H1 (cell line): ENCODE results near the gene NR5A1. TPM values are rescaled to one million over a fixed set of nuclear protein-coding genes. Genes with fewer than 3 reads are reported as not detected.

Source experiments
- CTCF ChIA-PET: fragments of 300-600 bp; sonication (Branson Sonifier 250); formaldehyde crosslinking; loops from one replicate; lab custom pipeline; 2021; ENCODE audit not compliant: partially characterized antibody; lab: Charles Lee
- POLR2A ChIA-PET: fragments of 300-600 bp; sonication (Branson Sonifier 250); formaldehyde crosslinking; loops from one replicate; lab custom pipeline; 2021; ENCODE audit warnings: inconsistent platforms; ENCODE audit not compliant: partially characterized antibody; lab: Charles Lee
- DNase-seq, 2 experiments: peaks; one replicate each; pipeline versions ENCODE4 v3.0.0 to v3.0.0-alpha.2; 2010 to 2022; ENCODE audit warnings: low spot score in 2 of 2, low read depth in 1 of 2, mixed read lengths in 1 of 2
- FAIRE-seq: peaks from 2 replicates; lab custom pipeline; 2011; peaks lifted over from hg19 to GRCh38; lab: Jason Lieb, UNC
- H2AFZ ChIP-seq: 2 replicates; pipeline ENCODE4 v1.8.1; 2012; ENCODE audit warnings: low read length, inconsistent platforms
- H2AK5ac ChIP-seq: 2 replicates; pipeline ENCODE4 v1.6.1; 2013; ENCODE audit warnings: low read depth, low read length
- H2BK120ac ChIP-seq: replicated peaks from 2 replicates; pipeline ENCODE3; 2013; ENCODE audit warnings: low read depth, low read length, inconsistent platforms
- H2BK12ac ChIP-seq: 2 replicates; pipeline ENCODE4 v1.6.1; 2013; ENCODE audit warnings: low read depth, low read length
- H2BK15ac ChIP-seq: 2 replicates; pipeline ENCODE4 v1.6.1; 2013; ENCODE audit warnings: low read length
- H2BK20ac ChIP-seq: 2 replicates; pipeline ENCODE4 v1.6.1; 2013; ENCODE audit warnings: low read length
- H2BK5ac ChIP-seq: 2 replicates; pipeline ENCODE4 v1.6.1; 2013; ENCODE audit warnings: low read depth, low read length
- H3K14ac ChIP-seq: 2 replicates; pipeline ENCODE4 v1.6.1; 2013; ENCODE audit warnings: inconsistent platforms; ENCODE audit not compliant: insufficient read length
- H3K18ac ChIP-seq: 2 replicates; pipeline ENCODE4 v1.6.1; 2013; ENCODE audit warnings: low read length; ENCODE audit errors: extremely low read depth
- H3K23ac ChIP-seq: 2 replicates; pipeline ENCODE4 v1.6.1; 2013; ENCODE audit warnings: inconsistent platforms; ENCODE audit not compliant: insufficient read length
- H3K23me2 ChIP-seq: 2 replicates; pipeline ENCODE4 v1.6.1; 2013; ENCODE audit warnings: low read depth, low read length
- H3K27ac ChIP-seq: 2 replicates; pipeline ENCODE4 v1.6.1; 2011; ENCODE audit warnings: low read depth, low read length, inconsistent platforms
- H3K27me3 ChIP-seq, 4 experiments: replicated peaks in 1 of 4; 1 replicate in 1 of 4; 2 replicates in 3 of 4; pipeline versions ENCODE4 v1.6.1 to v1.8.1; 2011 to 2013; ENCODE audit warnings: low read length in 3 of 4, mild to moderate bottlenecking in 3 of 4, inconsistent platforms in 2 of 4, mixed read lengths in 2 of 4, moderate library complexity in 1 of 4; ENCODE audit not compliant: control insufficient read depth in 3 of 4, insufficient read depth in 3 of 4; ENCODE audit errors: extremely low read depth in 1 of 4
- H3K36me3 ChIP-seq, 4 experiments: 2 replicates each; pipeline versions ENCODE4 v1.6.1 to v1.8.1; 2011 to 2013; ENCODE audit warnings: mild to moderate bottlenecking in 4 of 4, low read length in 3 of 4, moderate library complexity in 2 of 4, control low read depth in 1 of 4, inconsistent platforms in 1 of 4; ENCODE audit not compliant: insufficient read depth in 4 of 4, control insufficient read depth in 2 of 4
- H3K4ac ChIP-seq: replicated peaks from 2 replicates; pipeline ENCODE3; 2013; ENCODE audit warnings: low read length, low read depth, mixed read lengths, inconsistent platforms; ENCODE audit not compliant: insufficient read length
- H3K4me1 ChIP-seq, 4 experiments: replicated peaks in 1 of 4; 1 replicate in 1 of 4; 2 replicates in 3 of 4; pipeline versions ENCODE4 v1.6.1 to v1.8.1; 2011 to 2013; ENCODE audit warnings: low read length in 3 of 4, inconsistent platforms in 2 of 4, mixed read lengths in 1 of 4; ENCODE audit not compliant: insufficient read depth in 4 of 4, control insufficient read depth in 3 of 4
- H3K4me2 ChIP-seq, 2 experiments: 2 replicates each; pipeline versions ENCODE4 v1.6.1 to v1.8.1; 2011 to 2013; ENCODE audit warnings: low read depth in 2 of 2, low read length in 2 of 2, control low read depth in 1 of 2, inconsistent platforms in 1 of 2, mild to moderate bottlenecking in 1 of 2; ENCODE audit not compliant: insufficient read depth in 1 of 2
- H3K4me3 ChIP-seq, 4 experiments: fragments of 200-600, 300-600 bp in 1 of 4; sonication (generic), shearing (Covaris generic), sonication (Bioruptor Twin) in 1 of 4; 2 replicates each; pipeline versions ENCODE4 v1.5.1 to v1.8.1; 2011 to 2016; ENCODE audit warnings: low read length in 4 of 4, low read depth in 3 of 4, control low read depth in 2 of 4, inconsistent platforms in 2 of 4, mild to moderate bottlenecking in 2 of 4, mixed read lengths in 1 of 4, moderate library complexity in 1 of 4; ENCODE audit not compliant: insufficient read depth in 2 of 4; ENCODE audit errors: extremely low read depth in 1 of 4
- H3K56ac ChIP-seq: replicated peaks from 2 replicates; pipeline ENCODE3; 2013; ENCODE audit warnings: low read depth, mild to moderate bottlenecking, mixed read lengths, low read length, inconsistent platforms; ENCODE audit not compliant: insufficient read length
- H3K79me1 ChIP-seq: 2 replicates; pipeline ENCODE4 v1.6.1; 2013; ENCODE audit warnings: low read depth, low read length, control low read depth
- H3K79me2 ChIP-seq, 2 experiments: 2 replicates each; pipeline versions ENCODE4 v1.6.1 to v1.8.1; 2012 to 2013; ENCODE audit warnings: low read length in 2 of 2, mild to moderate bottlenecking in 2 of 2, inconsistent platforms in 1 of 2; ENCODE audit not compliant: insufficient read depth in 2 of 2, control insufficient read depth in 1 of 2
- H3K9ac ChIP-seq, 4 experiments: replicated peaks in 1 of 4; 1 replicate in 1 of 4; 2 replicates in 3 of 4; pipeline versions ENCODE4 v1.6.1 to v1.8.1; 2011 to 2013; ENCODE audit warnings: low read depth in 3 of 4, low read length in 3 of 4, control low read depth in 2 of 4, mild to moderate bottlenecking in 2 of 4, moderate library complexity in 2 of 4, inconsistent platforms in 1 of 4; ENCODE audit errors: extremely low read depth in 1 of 4
- H3K9me3 ChIP-seq, 2 experiments: 2 replicates each; pipeline versions ENCODE4 v1.6.1 to v1.8.1; 2012 to 2013; ENCODE audit warnings: mild to moderate bottlenecking in 2 of 2, moderate library complexity in 2 of 2, control low read depth in 1 of 2, inconsistent platforms in 1 of 2, low read depth in 1 of 2, low read length in 1 of 2, mixed read lengths in 1 of 2; ENCODE audit not compliant: insufficient read depth in 2 of 2
- H4K20me1 ChIP-seq, 2 experiments: replicated peaks in 1 of 2; 2 replicates each; pipeline versions ENCODE3 to v1.8.1; 2011 to 2013; ENCODE audit warnings: inconsistent platforms in 2 of 2, low read length in 2 of 2, mild to moderate bottlenecking in 1 of 2; ENCODE audit not compliant: insufficient read depth in 2 of 2, control insufficient read depth in 1 of 2
- H4K5ac ChIP-seq: 2 replicates; pipeline ENCODE4 v1.6.1; 2013; ENCODE audit warnings: low read length, low read depth, mixed read lengths, inconsistent platforms; ENCODE audit not compliant: insufficient read length
- H4K8ac ChIP-seq: 2 replicates; pipeline ENCODE4 v1.8.0; 2013; ENCODE audit warnings: mild to moderate bottlenecking, moderate library complexity, low read length, inconsistent platforms; ENCODE audit not compliant: insufficient read depth; ENCODE audit errors: extremely low read depth
- H4K91ac ChIP-seq: replicated peaks from 2 replicates; pipeline ENCODE3; 2013; ENCODE audit warnings: low read length, mixed read lengths, inconsistent platforms; ENCODE audit not compliant: insufficient read length
- CREB1 ChIP-seq: IDR thresholded peaks from 2 replicates; pipeline ENCODE4 v1.6.1; 2012; ENCODE audit warnings: inconsistent platforms
- JUN ChIP-seq: IDR thresholded peaks from 2 replicates; pipeline ENCODE4 v1.6.1; 2011; ENCODE audit warnings: low read depth, mild to moderate bottlenecking, improper control_type of control experiment, low read length
- KDM4A ChIP-seq: IDR thresholded peaks from one replicate; pipeline ENCODE4 v1.7.1; 2012; ENCODE audit warnings: low read depth, mild to moderate bottlenecking, moderate library complexity, low read length, inconsistent platforms; ENCODE audit not compliant: severe bottlenecking
- POLR2AphosphoS5 ChIP-seq: IDR thresholded peaks from 2 replicates; pipeline ENCODE4 v1.6.1; 2011; ENCODE audit warnings: low read depth, low read length
- RFX5 ChIP-seq: IDR thresholded peaks from 2 replicates; pipeline ENCODE4 v1.6.1; 2011; ENCODE audit warnings: low read depth, low read length, improper control_type of control experiment, borderline replicate concordance
- SIN3A ChIP-seq, 2 experiments: IDR thresholded peaks in 1 of 2; conservative IDR thresholded peaks in 1 of 2; 2 replicates each; pipeline ENCODE4 v1.6.1; 2011 to 2012; ENCODE audit warnings: low read length in 2 of 2, improper control_type of control experiment in 1 of 2, low read depth in 1 of 2, mild to moderate bottlenecking in 1 of 2
- SP2 ChIP-seq: IDR thresholded peaks from 2 replicates; pipeline ENCODE4 v1.6.1; 2012; ENCODE audit warnings: mild to moderate bottlenecking, low read length, inconsistent platforms
- SRF ChIP-seq: IDR thresholded peaks from 2 replicates; pipeline ENCODE4 v1.6.1; 2011; ENCODE audit warnings: mild to moderate bottlenecking, low read depth, low read length, moderate library complexity
- SUZ12 ChIP-seq: fragments of 200-600 bp; sonication (generic); IDR thresholded peaks from 2 replicates; pipeline ENCODE4 v1.6.1; 2012; ENCODE audit warnings: mild to moderate bottlenecking, inconsistent platforms, low read length, moderate library complexity, mixed read lengths
- TAF7 ChIP-seq: optimal IDR thresholded peaks from 2 replicates; pipeline ENCODE3; 2011; ENCODE audit warnings: low read depth, mild to moderate bottlenecking, inconsistent platforms, low read length, moderate library complexity, borderline replicate concordance
- WGBS, 2 experiments: shearing (Covaris generic) in 1 of 2; methylation state at CpG; one replicate each; pipeline versions ENCODE4 v1.1.6 to v1.1.7; 2013 to 2015; ENCODE audit warnings: low lambda C conversion rate in 2 of 2, mixed read lengths in 2 of 2, inconsistent platforms in 1 of 2, low coverage in 1 of 2, missing lambda C conversion rate in 1 of 2; ENCODE audit not compliant: insufficient replicate concordance in 2 of 2, insufficient coverage in 1 of 2, insufficient read length in 1 of 2; ENCODE audit errors: extremely low coverage in 1 of 2, missing lambda C conversion rate in 1 of 2; 5-methylcytosine and 5-hydroxymethylcytosine counted together
- polyA plus RNA-seq, 7 experiments: library from polyadenylated mRNA; depleted of rRNA in 3 of 7; stranded (reverse) in 5 of 7; unstranded in 2 of 7; fragments of >200 nt in 5 of 7; fragments of 200-250 nt in 2 of 7; gene quantifications; 1 replicate in 5 of 7; 2 replicates in 1 of 7; 4 replicates in 1 of 7; pipeline versions ENCODE4 v1.2.1 to v1.2.3, GENCODE V29; 2011 to 2013; ENCODE audit warnings: missing spikeins in 2 of 7, mixed read lengths in 2 of 7
- total RNA-seq: library from RNA; stranded (reverse); fragmentation: NEBNext Ultra II Directional; extraction: Animal tissue kit (Norgen Biotek cat#: 25700); gene quantifications from 2 replicates; pipeline ENCODE4 v1.2.1, GENCODE V29; 2021

The NR5A1 gene
- total and polyA plus RNA-seq, 2 of the 8 experiments (the other 6 are each of a cell fraction or from before 2014, with no cell fraction given) = 0.29 to 0.58 TPM

GRCh38 chr9:124550072-124550471 is 42.9 kb upstream of the NR5A1 start:
- peaks cover 2 to 14% of the 10 kb centered on the region in 2 experiments; a peak in 1 of 4 replicates for H3K79me2 ChIP-seq
- H3K9me3 ChIP-seq = no peaks in the 10 kb centered on the region
- H2BK20ac ChIP-seq = no peak overlapping the region
- no peak overlapping the region for H2BK15ac ChIP-seq
- H4K8ac ChIP-seq = no peak overlapping the region
- H3K23ac ChIP-seq = no peak overlapping the region
- peaks cover 2% of the 10 kb centered on the region; the same call in 1 of the 2 replicates for H3K79me1 ChIP-seq
- H3K27me3 ChIP-seq = no peaks in the 10 kb centered on the region
- peaks cover 0 to 2% of the 10 kb centered on the region in 2 experiments for H4K20me1 ChIP-seq
- no peak overlapping the region for H2BK5ac ChIP-seq
- no peak overlapping the region for H3K14ac ChIP-seq
- H4K5ac ChIP-seq = no peak overlapping the region
- ChIA-PET POLR2A (no interaction called here), CTCF (interaction anchor here (1.0 to 10.3 kb wide), 6 partner anchors 26 to 161 kb away, joined by 3 to 128 read pairs (median 28); no protein-coding TSS in a partner anchor)
- no peak overlapping the region for H2BK120ac ChIP-seq
- peaks cover 0 to 6% (median 2%) of the 10 kb centered on the region in 4 experiments; a peak in 1 of 8 replicates for H3K36me3 ChIP-seq
- H3K4ac ChIP-seq = no peak overlapping the region
- peaks cover 3 to 8% (median 5%) of the 10 kb centered on the region in 4 experiments; a peak in 5 of 7 replicates for H3K4me1 ChIP-seq
- H2AFZ ChIP-seq = no peak overlapping the region
- no peak overlapping the region for H3K18ac ChIP-seq
- no peak for TF ChIP-seq SUZ12
- TF ChIP-seq JUN = no peak
- no peak for TF ChIP-seq SRF
- TF ChIP-seq CREB1 = no peak
- TF ChIP-seq SP2 = no peak
- no peak for TF ChIP-seq RFX5
- TF ChIP-seq SIN3A (conservative IDR thresholded peaks at IDR 0.05 in 1 of 2, IDR thresholded peaks at IDR 0.05 in 1 of 2; ENCODE audit: low read depth in 1 of 2, low read length in 2 of 2) = no peak
- no peak for TF ChIP-seq TAF7
- no peak for TF ChIP-seq POLR2AphosphoS5
- TF ChIP-seq KDM4A = no peak
- H3K4me2 ChIP-seq = no peak overlapping the region
- FAIRE-seq (no peak), DNase-seq (no peak)
- no peak overlapping the region for H3K56ac ChIP-seq
- H3K27ac ChIP-seq = no peak overlapping the region
- no peak overlapping the region for H4K91ac ChIP-seq
- H2AK5ac ChIP-seq = no peak overlapping the region
- H3K4me3 ChIP-seq = no peak overlapping the region
- WGBS, 2 experiments = 89% methylated on average over 2 of the region's 2 CpGs; no CpG with 5 or more reads in 1 of the 2 experiments
- no peaks in the 10 kb centered on the region for H3K23me2 ChIP-seq
- H2BK12ac ChIP-seq = no peak overlapping the region
- no peak overlapping the region for H3K9ac ChIP-seq
